Peyer's patch (tissue), 4 donors: ENCODE measurements around the gene NRROS.

Experiments used
- POLR2A ChIP-seq, 2 donors: fragments of 450-650 bp; IDR thresholded peaks; one replicate each; pipeline ENCODE4 v1.5.1; 2017; ENCODE audit warnings: antibody characterized with exemption in 2 of 2, mild to moderate bottlenecking in 2 of 2, moderate library complexity in 2 of 2
- TF ChIP-seq, protein P1 (sequence below), 6 experiments: fragments of 450-650 bp in 4 of 6; fragments of 200-600 bp in 2 of 6; sonication (generic) in 1 of 6; IDR thresholded peaks; one replicate each; pipeline ENCODE4 v1.5.1; 2017 to 2019; ENCODE audit warnings: antibody characterized with exemption in 6 of 6, mild to moderate bottlenecking in 3 of 6, moderate library complexity in 1 of 6

DNA sequence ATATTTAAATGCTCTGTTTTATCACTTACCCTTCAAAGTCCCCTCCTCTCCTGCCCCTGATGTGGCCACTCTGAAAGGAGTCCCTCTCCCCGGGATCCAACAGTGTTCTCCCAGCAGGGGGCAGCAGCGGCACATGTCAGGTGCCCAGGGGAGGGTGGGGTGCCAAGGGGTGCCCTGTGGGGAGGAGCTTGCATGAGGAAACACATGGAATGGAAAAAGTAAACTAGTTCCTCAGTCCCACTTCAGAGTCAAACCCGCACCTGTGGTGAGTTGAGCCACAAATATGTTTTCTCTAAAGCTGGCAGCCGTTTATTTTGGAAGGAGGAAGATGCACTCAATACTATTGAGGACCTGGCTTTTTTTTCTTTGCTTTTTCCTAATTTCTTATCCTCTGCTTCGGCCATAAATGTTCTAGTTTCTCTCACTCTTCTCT is 30.1 kb upstream of the NRROS start:
- TF ChIP-seq POLR2A (IDR thresholded peaks at IDR 0.05), result no peak
- TF ChIP-seq, protein P1, sequence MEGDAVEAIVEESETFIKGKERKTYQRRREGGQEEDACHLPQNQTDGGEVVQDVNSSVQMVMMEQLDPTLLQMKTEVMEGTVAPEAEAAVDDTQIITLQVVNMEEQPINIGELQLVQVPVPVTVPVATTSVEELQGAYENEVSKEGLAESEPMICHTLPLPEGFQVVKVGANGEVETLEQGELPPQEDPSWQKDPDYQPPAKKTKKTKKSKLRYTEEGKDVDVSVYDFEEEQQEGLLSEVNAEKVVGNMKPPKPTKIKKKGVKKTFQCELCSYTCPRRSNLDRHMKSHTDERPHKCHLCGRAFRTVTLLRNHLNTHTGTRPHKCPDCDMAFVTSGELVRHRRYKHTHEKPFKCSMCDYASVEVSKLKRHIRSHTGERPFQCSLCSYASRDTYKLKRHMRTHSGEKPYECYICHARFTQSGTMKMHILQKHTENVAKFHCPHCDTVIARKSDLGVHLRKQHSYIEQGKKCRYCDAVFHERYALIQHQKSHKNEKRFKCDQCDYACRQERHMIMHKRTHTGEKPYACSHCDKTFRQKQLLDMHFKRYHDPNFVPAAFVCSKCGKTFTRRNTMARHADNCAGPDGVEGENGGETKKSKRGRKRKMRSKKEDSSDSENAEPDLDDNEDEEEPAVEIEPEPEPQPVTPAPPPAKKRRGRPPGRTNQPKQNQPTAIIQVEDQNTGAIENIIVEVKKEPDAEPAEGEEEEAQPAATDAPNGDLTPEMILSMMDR (IDR thresholded peaks at IDR 0.05), result peak; percentile 75 to 92 (median 85)
